HepG2 (cell line): Measurements from ENCODE around the gene ATP6V1F. TPM values are rescaled to one million over a fixed set of nuclear protein-coding genes. Genes with fewer than 3 reads are reported as not detected.

ENCODE experiments used
- ATAC-seq: fragments of 200-7000 bp; cut with Tn5 transposase; 3 replicates; pipeline ENCODE4 v1.9.1; 2020; ENCODE audit warnings: mild to moderate bottlenecking, moderate library complexity
- BruUV-seq: library from RNA; stranded (reverse); fragments of 400-500 nt; replicated peaks from 2 replicates; lab custom pipeline; 2021; lab: Mats Ljungman, UMichigan
- CTCF ChIA-PET: fragments of 300-600 bp; formaldehyde crosslinking; extraction: SDS; loops from one replicate; lab custom pipeline; 2021; ENCODE audit warnings: low total read pairs, inconsistent platforms, low intra/inter-chr PET ratio; lab: Yijun Ruan, JAX
- POLR2A ChIA-PET: fragments of 350-600 bp; sonication (Branson Sonifier 250); formaldehyde crosslinking; loops from one replicate; lab custom pipeline; 2020; ENCODE audit warnings: antibody characterized with exemption, inconsistent platforms; lab: Yijun Ruan, JAX
- DNase-seq: peaks from one replicate; pipeline ENCODE4 v3.0.0-alpha.2; 2015; ENCODE audit warnings: low spot score
- FAIRE-seq: peaks from 3 replicates; lab custom pipeline; 2011; peaks lifted over from hg19 to GRCh38; lab: Jason Lieb, UNC
- H2AFZ ChIP-seq: one replicate; pipeline ENCODE4 v1.6.1; 2011; ENCODE audit warnings: low read length, inconsistent platforms
- H3K27ac ChIP-seq: fragments of 300-600 bp; 3 replicates; pipeline ENCODE4 v1.8.0; 2011; ENCODE audit warnings: mixed run types, mild to moderate bottlenecking, mixed read lengths, low read length, inconsistent platforms; ENCODE audit not compliant: insufficient read depth; ENCODE audit errors: extremely low read length
- H3K27me3 ChIP-seq, 2 experiments: fragments of 200-600 bp in 1 of 2; 2 replicates in 1 of 2; 3 replicates in 1 of 2; pipeline versions ENCODE4 v1.6.0 to v1.8.0; 2011; ENCODE audit warnings: low read length in 2 of 2, mild to moderate bottlenecking in 2 of 2, moderate library complexity in 2 of 2, inconsistent platforms in 1 of 2; ENCODE audit not compliant: insufficient read depth in 2 of 2, control insufficient read depth in 1 of 2
- H3K36me3 ChIP-seq, 2 experiments: fragments of 200-600 bp in 1 of 2; replicated peaks in 1 of 2; 2 replicates in 1 of 2; 3 replicates in 1 of 2; pipeline versions ENCODE4 v1.5.1 to v1.8.0; 2011; ENCODE audit warnings: low read length in 2 of 2, inconsistent platforms in 1 of 2; ENCODE audit not compliant: insufficient read depth in 2 of 2, control insufficient read depth in 1 of 2
- H3K4me1 ChIP-seq: 2 replicates; pipeline ENCODE4 v1.5.1; 2012; ENCODE audit warnings: low read length, inconsistent platforms; ENCODE audit not compliant: insufficient read depth
- H3K4me2 ChIP-seq: 2 replicates; pipeline ENCODE4 v1.6.0; 2011; ENCODE audit warnings: low read depth, low read length, inconsistent platforms
- H3K4me3 ChIP-seq, 3 experiments: fragments of 200-600 bp in 1 of 3; sonication (generic), shearing (Covaris generic) in 1 of 3; replicated peaks in 1 of 3; 2 replicates each; pipeline ENCODE4 v1.5.1; 2011 to 2016; ENCODE audit warnings: low read length in 3 of 3, inconsistent platforms in 2 of 3, low read depth in 2 of 3, mild to moderate bottlenecking in 2 of 3, control low read depth in 1 of 3, mixed read lengths in 1 of 3; ENCODE audit not compliant: insufficient read depth in 1 of 3
- H3K79me2 ChIP-seq: one replicate; pipeline ENCODE4 v1.6.1; 2011; ENCODE audit warnings: low read length, inconsistent platforms; ENCODE audit not compliant: insufficient read depth
- H3K9ac ChIP-seq: 2 replicates; pipeline ENCODE4 v1.6.0; 2011; ENCODE audit warnings: mild to moderate bottlenecking, low read depth, low read length, inconsistent platforms; ENCODE audit not compliant: insufficient read depth
- H3K9me3 ChIP-seq: 2 replicates; pipeline ENCODE4 v1.5.1; 2012; ENCODE audit warnings: mild to moderate bottlenecking, low read length
- H4K20me1 ChIP-seq: 2 replicates; pipeline ENCODE4 v1.6.0; 2011; ENCODE audit warnings: inconsistent platforms, mild to moderate bottlenecking, low read length, moderate library complexity; ENCODE audit not compliant: insufficient read depth
- CEBPG ChIP-seq: IDR thresholded peaks from 2 replicates; pipeline ENCODE4 v1.6.1; 2016
- HNRNPL ChIP-seq: fragments of 200-400 bp; formaldehyde crosslinking; IDR thresholded peaks from 2 replicates; pipeline ENCODE4 v1.6.1; 2017; ENCODE audit warnings: mild to moderate bottlenecking, low read depth, low read length
- NR1H2 ChIP-seq: sonication (generic); formaldehyde crosslinking; IDR thresholded peaks from 2 replicates; pipeline ENCODE4 v1.8.1; 2022; ENCODE audit warnings: low read depth, missing genetic modification reagents, borderline replicate concordance
- ZFX ChIP-seq: sonication (generic); formaldehyde crosslinking; IDR thresholded peaks from 2 replicates; pipeline ENCODE4 v1.4.0; 2020; ENCODE audit warnings: mild to moderate bottlenecking, low read depth, missing genetic modification reagents, moderate library complexity
- ZNF337 ChIP-seq: sonication (generic); formaldehyde crosslinking; IDR thresholded peaks from 2 replicates; pipeline ENCODE4 v1.5.1; 2020; ENCODE audit warnings: missing genetic modification reagents, low read depth, mild to moderate bottlenecking, borderline replicate concordance
- ZNF768 ChIP-seq: sonication (generic); formaldehyde crosslinking; IDR thresholded peaks from 2 replicates; pipeline ENCODE4 v1.4.0; 2020; ENCODE audit warnings: missing genetic modification reagents
- ZNF781 ChIP-seq: sonication (generic); formaldehyde crosslinking; IDR thresholded peaks from 2 replicates; pipeline ENCODE4 v1.5.1; 2020; ENCODE audit warnings: borderline replicate concordance, mild to moderate bottlenecking, missing genetic modification reagents; ENCODE audit errors: not compliant biosample characterization
- WGBS: methylation state at CpG from one replicate; pipeline ENCODE4 v1.1.6; 2017; ENCODE audit warnings: low lambda C conversion rate; 5-methylcytosine and 5-hydroxymethylcytosine counted together
- in situ Hi-C: cut with HindIII; loops from 2 replicates; pipeline ENCODE4 v1.10.0; 2017; ENCODE audit warnings: low pct_unique_long_range_greater_than_20kb; ENCODE audit not compliant: extremely low pct_ligation_motif_present
- intact Hi-C: fragments of 100-400 bp; cut with micrococcal nuclease; formaldehyde crosslinking; loops from one replicate; pipeline ENCODE4 v1.10.0; 2022; ENCODE audit not compliant: unreplicated experiment
- polyA plus RNA-seq, 8 experiments: library from polyadenylated mRNA; depleted of rRNA in 3 of 8; stranded (reverse) in 7 of 8; unstranded in 1 of 8; fragments of >200 nt; fragmentation: Illumina TruSeq in 4 of 8; extraction: Trizol in 4 of 8; gene quantifications; 2 replicates each; pipeline versions ENCODE4 v1.2.1 to v1.2.3, GENCODE V29; 2011 to 2016; ENCODE audit warnings: low read depth in 4 of 8, missing spikeins in 1 of 8, mixed read lengths in 1 of 8; ENCODE audit not compliant: insufficient read depth in 1 of 8
- total RNA-seq, 5 experiments: library from RNA; depleted of rRNA; stranded (reverse); fragments of >200 nt; fragmentation: Illumina TruSeq; extraction: Trizol; gene quantifications; 2 replicates each; pipeline ENCODE4 v1.2.3, GENCODE V29; 2016; ENCODE audit warnings: low read depth in 1 of 5
- TF ChIP-seq, protein P1 (sequence below): sonication (generic); formaldehyde crosslinking; IDR thresholded peaks from 2 replicates; pipeline ENCODE4 v1.5.0; 2020; ENCODE audit warnings: missing genetic modification reagents
- TF ChIP-seq, protein P2 (sequence below): IDR thresholded peaks from 2 replicates; pipeline ENCODE4 v1.6.1; 2016; ENCODE audit warnings: low read depth, control low read depth
- TF ChIP-seq, protein P3 (sequence below): sonication (generic); formaldehyde crosslinking; conservative IDR thresholded peaks from 2 replicates; pipeline ENCODE4 v1.8.0; 2022; ENCODE audit warnings: mild to moderate bottlenecking, moderate library complexity, missing genetic modification reagents
- TF ChIP-seq, protein P4 (sequence below): IDR thresholded peaks from 2 replicates; pipeline ENCODE4 v1.6.1; 2012; ENCODE audit warnings: inconsistent platforms

Gene ATP6V1F
- total and polyA plus RNA-seq, 2 of the 13 experiments (the other 11 are each of a cell fraction or from before 2014, with no cell fraction given), result 87.2 to 132 TPM

DNA sequence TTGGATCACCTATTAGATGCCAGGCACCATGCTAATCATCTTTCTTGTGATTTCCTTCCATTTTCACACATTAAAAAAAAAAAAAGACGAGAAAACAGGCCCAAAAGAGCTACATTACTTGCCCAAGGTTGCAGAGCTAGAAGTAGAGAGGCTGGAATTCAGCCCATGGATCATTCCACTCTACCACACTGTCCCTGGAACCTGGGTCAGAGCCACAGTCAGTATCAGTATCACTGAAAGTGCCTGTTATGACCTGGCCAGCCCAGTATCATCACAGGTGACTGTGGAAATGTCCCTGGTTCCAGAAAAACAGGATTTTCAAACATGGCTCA lies 35.8 kb upstream of the ATP6V1F start:
- no peak for DNase-seq
- in situ Hi-C loops, result no loop called here
- no peak for FAIRE-seq
- Histone ChIP-seq H3K36me3 (no peaks in the 10 kb centered on the region), H3K4me2 (peak overlapping the region; percentile 82), H3K79me2 (no peaks in the 10 kb centered on the region), H3K27me3 (peaks cover 0 to 16% of the 10 kb centered on the region in 2 experiments; a peak in 3 of 5 replicates), H3K9ac (no peak overlapping the region), H2AFZ (no peak overlapping the region), H3K9me3 (no peaks in the 10 kb centered on the region), H3K4me1 (peaks cover 30% of the 10 kb centered on the region), H3K27ac (no peak overlapping the region), H3K4me3 (peak overlapping the region in 1 of 3 experiments; percentile 53; a peak in 1 of 6 replicates), H4K20me1 (no peaks in the 10 kb centered on the region)
- no peak for TF ChIP-seq ZNF781 (CRISPR knock-in tag)
- TF ChIP-seq, protein P1, sequence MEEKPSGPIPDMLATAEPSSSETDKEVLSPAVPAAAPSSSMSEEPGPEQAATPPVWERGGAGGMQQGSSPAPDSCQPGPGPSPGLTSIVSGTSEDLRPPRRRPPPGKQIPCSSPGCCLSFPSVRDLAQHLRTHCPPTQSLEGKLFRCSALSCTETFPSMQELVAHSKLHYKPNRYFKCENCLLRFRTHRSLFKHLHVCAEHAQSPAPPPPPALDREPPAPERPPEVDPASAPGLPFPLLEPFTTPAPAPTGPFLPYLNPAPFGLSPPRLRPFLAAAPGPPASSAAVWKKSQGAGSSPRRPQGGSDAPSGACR (CRISPR knock-in tag), result no peak
- TF ChIP-seq NR1H2, result no peak
- TF ChIP-seq ZNF337, result no peak
- WGBS, result 15% methylated on average over 1 of the region's 1 CpG
- ATAC-seq, result no peak
- intact Hi-C loops, result no loop called here
- BruUV-seq, result no TSS peak
- POLR2A ChIA-PET, result interaction anchor here (2.1 kb wide), 1 partner anchor 36 kb away, joined by 7 read pairs; the partner anchor contains the start of gene ATP6V1F
- CTCF ChIA-PET, result no interaction called here

DNA sequence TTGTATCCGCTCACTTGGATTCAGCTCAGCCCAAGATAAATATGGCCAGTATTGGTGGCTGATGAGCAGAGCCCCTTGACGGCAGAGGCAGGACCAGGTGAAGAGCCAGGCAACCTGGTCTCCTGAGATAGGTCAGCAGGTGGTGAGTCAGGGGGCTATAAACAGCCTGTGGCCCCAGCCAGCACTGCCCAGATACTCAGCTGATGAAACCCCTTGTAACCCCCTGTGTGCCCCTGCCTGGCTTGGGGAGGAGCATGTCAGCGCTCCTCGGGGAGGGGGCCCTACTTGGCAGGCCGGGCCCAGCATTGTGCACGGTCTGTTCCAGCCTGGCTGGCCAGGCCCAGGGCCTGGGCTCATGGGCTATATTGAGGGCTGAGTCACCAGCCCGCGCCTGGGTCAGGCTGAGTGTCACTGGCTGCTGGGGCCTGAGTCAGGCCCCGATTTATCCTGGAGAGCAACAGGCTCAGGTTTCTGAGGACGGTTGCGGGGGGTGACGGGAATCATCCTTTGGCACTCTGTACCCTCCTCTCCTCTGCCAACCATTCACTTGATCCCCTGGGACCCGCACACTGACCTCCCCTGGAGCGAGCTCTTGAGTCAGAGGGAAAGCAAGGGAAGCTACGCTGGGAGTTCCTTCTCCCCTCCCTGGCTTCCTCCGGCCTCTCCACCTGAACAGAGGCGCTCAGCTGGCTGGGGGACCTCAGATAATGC lies 35.3 kb upstream of the ATP6V1F start:
- H3K4me3 ChIP-seq, result peak overlapping the region; percentile 17 to 53 (median 27); a peak in 4 of 6 replicates
- no peak for DNase-seq
- ChIA-PET POLR2A (interaction anchor here (0.6 to 2.1 kb wide), 2 partner anchors 13 to 36 kb away, joined by 3 to 7 read pairs; partner anchors contain the start of gene ATP6V1F), CTCF (no interaction called here)
- intact Hi-C loops, result no loop called here
- H3K9me3 ChIP-seq, result no peaks in the 10 kb centered on the region
- no peak overlapping the region for H2AFZ ChIP-seq
- no peaks in the 10 kb centered on the region for H4K20me1 ChIP-seq
- H3K27me3 ChIP-seq, result peaks cover 2 to 14% of the 10 kb centered on the region in 2 experiments; a peak in 4 of 5 replicates
- BruUV-seq, result no TSS peak
- H3K79me2 ChIP-seq, result no peaks in the 10 kb centered on the region
- in situ Hi-C loops, result no loop called here
- H3K9ac ChIP-seq, result 0 out of 2 replicates have a peak overlapping the region, but pooled peaks have one; percentile 12
- H3K27ac ChIP-seq, result no peak overlapping the region
- H3K4me1 ChIP-seq, result peaks cover 33% of the 10 kb centered on the region
- H3K4me2 ChIP-seq, result peak overlapping the region; percentile 82
- WGBS, result 6% methylated on average over 11 of the region's 17 CpGs
- H3K36me3 ChIP-seq, result no peaks in the 10 kb centered on the region
- no peak for FAIRE-seq
- peak; percentile 85 for ATAC-seq
- TF ChIP-seq, protein P2, sequence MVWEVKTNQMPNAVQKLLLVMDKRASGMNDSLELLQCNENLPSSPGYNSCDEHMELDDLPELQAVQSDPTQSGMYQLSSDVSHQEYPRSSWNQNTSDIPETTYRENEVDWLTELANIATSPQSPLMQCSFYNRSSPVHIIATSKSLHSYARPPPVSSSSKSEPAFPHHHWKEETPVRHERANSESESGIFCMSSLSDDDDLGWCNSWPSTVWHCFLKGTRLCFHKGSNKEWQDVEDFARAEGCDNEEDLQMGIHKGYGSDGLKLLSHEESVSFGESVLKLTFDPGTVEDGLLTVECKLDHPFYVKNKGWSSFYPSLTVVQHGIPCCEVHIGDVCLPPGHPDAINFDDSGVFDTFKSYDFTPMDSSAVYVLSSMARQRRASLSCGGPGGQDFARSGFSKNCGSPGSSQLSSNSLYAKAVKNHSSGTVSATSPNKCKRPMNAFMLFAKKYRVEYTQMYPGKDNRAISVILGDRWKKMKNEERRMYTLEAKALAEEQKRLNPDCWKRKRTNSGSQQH (CRISPR knock-in tag), result 0 out of 2 replicates have a peak, but pooled peaks have one; percentile 33
- TF ChIP-seq HNRNPL (0 out of 2 replicates have a peak, but pooled peaks have one; percentile 39), CEBPG (CRISPR knock-in tag) (no peak), ZFX (0 out of 2 replicates have a peak, but pooled peaks have one; percentile 51), ZNF768 (no peak)
- TF ChIP-seq, protein P3, sequence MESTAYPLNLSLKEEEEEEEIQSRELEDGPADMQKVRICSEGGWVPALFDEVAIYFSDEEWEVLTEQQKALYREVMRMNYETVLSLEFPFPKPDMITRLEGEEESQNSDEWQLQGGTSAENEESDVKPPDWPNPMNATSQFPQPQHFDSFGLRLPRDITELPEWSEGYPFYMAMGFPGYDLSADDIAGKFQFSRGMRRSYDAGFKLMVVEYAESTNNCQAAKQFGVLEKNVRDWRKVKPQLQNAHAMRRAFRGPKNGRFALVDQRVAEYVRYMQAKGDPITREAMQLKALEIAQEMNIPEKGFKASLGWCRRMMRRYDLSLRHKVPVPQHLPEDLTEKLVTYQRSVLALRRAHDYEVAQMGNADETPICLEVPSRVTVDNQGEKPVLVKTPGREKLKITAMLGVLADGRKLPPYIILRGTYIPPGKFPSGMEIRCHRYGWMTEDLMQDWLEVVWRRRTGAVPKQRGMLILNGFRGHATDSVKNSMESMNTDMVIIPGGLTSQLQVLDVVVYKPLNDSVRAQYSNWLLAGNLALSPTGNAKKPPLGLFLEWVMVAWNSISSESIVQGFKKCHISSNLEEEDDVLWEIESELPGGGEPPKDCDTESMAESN (CRISPR knock-in tag), result 0 out of 2 replicates have a peak, but pooled peaks have one; percentile 30
- TF ChIP-seq, protein P4, sequence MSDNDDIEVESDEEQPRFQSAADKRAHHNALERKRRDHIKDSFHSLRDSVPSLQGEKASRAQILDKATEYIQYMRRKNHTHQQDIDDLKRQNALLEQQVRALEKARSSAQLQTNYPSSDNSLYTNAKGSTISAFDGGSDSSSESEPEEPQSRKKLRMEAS, result 0 out of 2 replicates have a peak, but pooled peaks have one; percentile 24
